IMR-90 (cell line): Measurements from ENCODE around the gene AUH. TPM values are rescaled to one million over a fixed set of nuclear protein-coding genes. Genes with fewer than 3 reads are reported as not detected.

ENCODE experiments used
- ATAC-seq: fragments of 200-7000 bp; cut with Tn5 transposase; 2 replicates; pipeline ENCODE4 v1.9.1; 2020; ENCODE audit warnings: low read depth, mild to moderate bottlenecking, moderate library complexity
- BruUV-seq: library from RNA; stranded (reverse); fragments of 400-500 nt; replicated peaks from 2 replicates; lab custom pipeline; 2021; lab: Mats Ljungman, UMichigan
- CTCF ChIA-PET: fragments of 300-600 bp; formaldehyde crosslinking; extraction: SDS; loops from one replicate; lab custom pipeline; 2021; ENCODE audit warnings: antibody characterized with exemption; lab: Yijun Ruan, JAX
- POLR2A ChIA-PET: fragments of 300-600 bp; sonication (Branson Sonifier 250); formaldehyde crosslinking; loops from one replicate; lab custom pipeline; 2022; ENCODE audit warnings: antibody characterized with exemption; ENCODE audit not compliant: unreplicated experiment; lab: Charles Lee
- DNase-seq: peaks from one replicate; pipeline ENCODE4 v3.0.0; 2013
- H2AFZ ChIP-seq: replicated peaks from 2 replicates; pipeline ENCODE3; 2013; ENCODE audit warnings: low read length, mild to moderate bottlenecking; ENCODE audit not compliant: poor library complexity
- H2AK5ac ChIP-seq: 2 replicates; pipeline ENCODE4 v1.6.1; 2013; ENCODE audit warnings: low read depth, low read length, inconsistent platforms
- H2AK9ac ChIP-seq: replicated peaks from 2 replicates; pipeline ENCODE3; 2013; ENCODE audit warnings: mild to moderate bottlenecking, low read depth, low read length, moderate library complexity; ENCODE audit not compliant: poor library complexity
- H2BK120ac ChIP-seq: 2 replicates; pipeline ENCODE4 v1.6.1; 2013; ENCODE audit warnings: low read depth, low read length, inconsistent platforms
- H2BK15ac ChIP-seq: 3 replicates; pipeline ENCODE4 v1.6.1; 2013; ENCODE audit warnings: low read depth, low read length, inconsistent platforms
- H2BK20ac ChIP-seq: 2 replicates; pipeline ENCODE4 v1.6.1; 2013; ENCODE audit warnings: low read depth, mild to moderate bottlenecking, inconsistent platforms, low read length, moderate library complexity
- H2BK5ac ChIP-seq: 2 replicates; pipeline ENCODE4 v1.6.1; 2013; ENCODE audit warnings: mild to moderate bottlenecking, low read depth, low read length, inconsistent platforms; ENCODE audit not compliant: poor library complexity, severe bottlenecking
- H3K14ac ChIP-seq: replicated peaks from 2 replicates; pipeline ENCODE4 v1.6.1; 2013; ENCODE audit warnings: low read depth, low read length, inconsistent platforms
- H3K18ac ChIP-seq: 2 replicates; pipeline ENCODE4 v1.6.1; 2013; ENCODE audit warnings: low read depth, low read length, control low read depth
- H3K23ac ChIP-seq: 2 replicates; pipeline ENCODE4 v1.6.1; 2013; ENCODE audit warnings: low read depth, low read length, inconsistent platforms
- H3K27ac ChIP-seq: 2 replicates; pipeline ENCODE4 v1.5.1; 2013; ENCODE audit warnings: mild to moderate bottlenecking, control low read depth, low read length; ENCODE audit not compliant: insufficient read depth
- H3K27me3 ChIP-seq: 2 replicates; pipeline ENCODE4 v1.6.1; 2013; ENCODE audit warnings: low read length; ENCODE audit not compliant: control insufficient read depth, insufficient read depth
- H3K36me3 ChIP-seq: 2 replicates; pipeline ENCODE4 v1.6.1; 2013; ENCODE audit warnings: low read length, mixed read lengths; ENCODE audit not compliant: control insufficient read depth, insufficient read depth
- H3K4ac ChIP-seq: 2 replicates; pipeline ENCODE4 v1.6.1; 2013; ENCODE audit warnings: low read depth, low read length, inconsistent platforms
- H3K4me1 ChIP-seq: 2 replicates; pipeline ENCODE4 v1.6.1; 2013; ENCODE audit warnings: low read length, mixed read lengths; ENCODE audit not compliant: control insufficient read depth, insufficient read depth
- H3K4me2 ChIP-seq: 2 replicates; pipeline ENCODE4 v1.6.1; 2013; ENCODE audit warnings: low read depth, mild to moderate bottlenecking, control low read depth, low read length, moderate library complexity
- H3K4me3 ChIP-seq: 2 replicates; pipeline ENCODE4 v1.5.1; 2013; ENCODE audit warnings: low read depth, mild to moderate bottlenecking, control low read depth, low read length, moderate library complexity; ENCODE audit not compliant: insufficient read depth
- H3K56ac ChIP-seq: 2 replicates; pipeline ENCODE4 v1.6.1; 2013; ENCODE audit warnings: low read length, inconsistent platforms; ENCODE audit not compliant: insufficient read depth; ENCODE audit errors: extremely low read depth
- H3K79me1 ChIP-seq, 2 experiments: 2 replicates each; pipeline ENCODE4 v1.6.1; 2013; ENCODE audit warnings: low read length in 2 of 2, inconsistent platforms in 1 of 2, low read depth in 1 of 2
- H3K9ac ChIP-seq: 2 replicates; pipeline ENCODE4 v1.6.1; 2013; ENCODE audit warnings: low read depth, low read length, control low read depth
- H3K9me1 ChIP-seq: 2 replicates; pipeline ENCODE4 v1.6.1; 2013; ENCODE audit warnings: low read length, inconsistent platforms; ENCODE audit not compliant: insufficient read depth
- H3K9me3 ChIP-seq: 2 replicates; pipeline ENCODE4 v1.6.1; 2013; ENCODE audit warnings: low read length; ENCODE audit not compliant: control insufficient read depth, insufficient read depth
- H4K20me1 ChIP-seq: 2 replicates; pipeline ENCODE4 v1.6.1; 2013; ENCODE audit warnings: low read length, inconsistent platforms; ENCODE audit not compliant: insufficient read depth
- H4K5ac ChIP-seq: 2 replicates; pipeline ENCODE4 v1.6.1; 2013; ENCODE audit warnings: mild to moderate bottlenecking, low read depth, low read length, control low read depth
- H4K8ac ChIP-seq, 2 experiments: 2 replicates each; pipeline ENCODE4 v1.6.1; 2013; ENCODE audit warnings: low read depth in 2 of 2, low read length in 2 of 2, control low read depth in 1 of 2, inconsistent platforms in 1 of 2
- H4K91ac ChIP-seq: 2 replicates; pipeline ENCODE4 v1.6.1; 2013; ENCODE audit warnings: low read depth, low read length, inconsistent platforms; ENCODE audit not compliant: insufficient read depth
- BHLHE40 ChIP-seq: fragments of 150-350 bp; IDR thresholded peaks from 2 replicates; pipeline ENCODE4 v1.6.1; 2016; ENCODE audit warnings: mild to moderate bottlenecking, low read depth, low read length
- CEBPB ChIP-seq: IDR thresholded peaks from 2 replicates; pipeline ENCODE4 v1.6.1; 2012; ENCODE audit warnings: low read depth, low read length, improper control_type of control experiment
- FOS ChIP-seq: fragments of 150-350 bp; IDR thresholded peaks from 2 replicates; pipeline ENCODE4 v1.6.1; 2016; ENCODE audit warnings: low read depth, low read length
- MAZ ChIP-seq: IDR thresholded peaks from 2 replicates; pipeline ENCODE4 v1.6.1; 2012; ENCODE audit warnings: low read depth, mild to moderate bottlenecking, low read length, improper control_type of control experiment, moderate library complexity, borderline replicate concordance
- MXI1 ChIP-seq: IDR thresholded peaks from 2 replicates; pipeline ENCODE4 v1.6.1; 2012; ENCODE audit warnings: low read depth, mild to moderate bottlenecking, low read length, moderate library complexity, borderline replicate concordance
- RCOR1 ChIP-seq: IDR thresholded peaks from 2 replicates; pipeline ENCODE4 v1.6.1; 2012; ENCODE audit warnings: mild to moderate bottlenecking, low read length, improper control_type of control experiment; ENCODE audit not compliant: insufficient replicate concordance
- RFX5 ChIP-seq: IDR thresholded peaks from 2 replicates; pipeline ENCODE4 v1.8.0; 2012; ENCODE audit warnings: low read depth, mild to moderate bottlenecking, low read length, moderate library complexity
- SMC3 ChIP-seq: fragments of 150-350 bp; IDR thresholded peaks from 2 replicates; pipeline ENCODE4 v1.6.1; 2016; ENCODE audit warnings: low read depth, mild to moderate bottlenecking, antibody characterized with exemption, low read length, moderate library complexity
- dilution Hi-C: fragments of 300-500 bp; cut with HindIII; formaldehyde crosslinking; loops from one replicate; pipeline ENCODE4 v1.14.3; 2018; ENCODE audit warnings: low sequenced_read_pairs; ENCODE audit not compliant: unreplicated experiment
- in situ Hi-C: fragments of 300-500 bp; cut with MboI; formaldehyde crosslinking; loops from 3 replicates; pipeline ENCODE4 v1.14.3; 2019; ENCODE audit warnings: low sequenced_read_pairs, inconsistent platforms, mixed read lengths
- intact Hi-C: fragments of 100-400 bp; cut with micrococcal nuclease; formaldehyde crosslinking; loops from 2 replicates; pipeline ENCODE4 v1.10.0; 2022
- polyA plus RNA-seq, 3 experiments: library from polyadenylated mRNA; depleted of rRNA; stranded (reverse); fragments of >200 nt; gene quantifications; 2 replicates each; pipeline ENCODE4 v1.2.3, GENCODE V29; 2012; ENCODE audit warnings: low replicate concordance in 1 of 3
- total RNA-seq: library from RNA; depleted of rRNA; stranded (reverse); fragments of >200 nt; gene quantifications from 2 replicates; pipeline ENCODE4 v1.2.3, GENCODE V29; 2012
- TF ChIP-seq, protein P1 (sequence below): fragments of 150-350 bp; IDR thresholded peaks from 2 replicates; pipeline ENCODE4 v1.6.1; 2016; ENCODE audit warnings: low read depth, mild to moderate bottlenecking, low read length, moderate library complexity, borderline replicate concordance
- TF ChIP-seq, protein P2 (sequence below): conservative IDR thresholded peaks from 2 replicates; pipeline ENCODE4 v1.5.1; 2012; ENCODE audit warnings: mild to moderate bottlenecking, low read depth, low read length, improper control_type of control experiment

The AUH gene
- total and polyA plus RNA-seq, 2 of the 4 experiments (the other 2 are of a cell fraction), result 5.9 to 8.1 TPM

- no peak overlapping the region for H3K27ac ChIP-seq
- H3K9me1 ChIP-seq, result peaks cover 7% of the 10 kb centered on the region; the same call in 1 of the 2 replicates
- ChIA-PET CTCF (no interaction called here), POLR2A (interaction anchor here (0.6 kb wide), 1 partner anchor 72 kb away, joined by 6 read pairs; no protein-coding TSS in a partner anchor)
- no peak overlapping the region for H2AK9ac ChIP-seq
- no peak overlapping the region for H3K4me3 ChIP-seq
- no peak overlapping the region for H3K14ac ChIP-seq
- no peak overlapping the region for H2BK120ac ChIP-seq
- H3K23ac ChIP-seq, result no peak overlapping the region
- no peak overlapping the region for H3K4me2 ChIP-seq
- in situ Hi-C loops, result no loop called here
- ATAC-seq (no peak), DNase-seq (no peak)
- no peaks in the 10 kb centered on the region for H3K27me3 ChIP-seq
- H4K20me1 ChIP-seq, result no peaks in the 10 kb centered on the region
- H4K5ac ChIP-seq, result no peak overlapping the region
- no peak overlapping the region for H2BK5ac ChIP-seq
- no peak overlapping the region for H2AK5ac ChIP-seq
- no peaks in the 10 kb centered on the region for H3K79me1 ChIP-seq
- no peak overlapping the region for H3K18ac ChIP-seq
- no peak overlapping the region for H2BK20ac ChIP-seq
- H3K56ac ChIP-seq, result no peak overlapping the region
- no peak overlapping the region for H3K4ac ChIP-seq
- H2BK15ac ChIP-seq, result no peak overlapping the region
- intact Hi-C loops, result no loop called here
- BruUV-seq, result no TSS peak
- TF ChIP-seq, protein P1, sequence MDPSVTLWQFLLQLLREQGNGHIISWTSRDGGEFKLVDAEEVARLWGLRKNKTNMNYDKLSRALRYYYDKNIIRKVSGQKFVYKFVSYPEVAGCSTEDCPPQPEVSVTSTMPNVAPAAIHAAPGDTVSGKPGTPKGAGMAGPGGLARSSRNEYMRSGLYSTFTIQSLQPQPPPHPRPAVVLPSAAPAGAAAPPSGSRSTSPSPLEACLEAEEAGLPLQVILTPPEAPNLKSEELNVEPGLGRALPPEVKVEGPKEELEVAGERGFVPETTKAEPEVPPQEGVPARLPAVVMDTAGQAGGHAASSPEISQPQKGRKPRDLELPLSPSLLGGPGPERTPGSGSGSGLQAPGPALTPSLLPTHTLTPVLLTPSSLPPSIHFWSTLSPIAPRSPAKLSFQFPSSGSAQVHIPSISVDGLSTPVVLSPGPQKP, result no peak
- TF ChIP-seq MXI1, result no peak
- TF ChIP-seq SMC3, result no peak
- TF ChIP-seq FOS, result no peak
- TF ChIP-seq RCOR1, result no peak
- TF ChIP-seq RFX5, result no peak
- TF ChIP-seq, protein P2, sequence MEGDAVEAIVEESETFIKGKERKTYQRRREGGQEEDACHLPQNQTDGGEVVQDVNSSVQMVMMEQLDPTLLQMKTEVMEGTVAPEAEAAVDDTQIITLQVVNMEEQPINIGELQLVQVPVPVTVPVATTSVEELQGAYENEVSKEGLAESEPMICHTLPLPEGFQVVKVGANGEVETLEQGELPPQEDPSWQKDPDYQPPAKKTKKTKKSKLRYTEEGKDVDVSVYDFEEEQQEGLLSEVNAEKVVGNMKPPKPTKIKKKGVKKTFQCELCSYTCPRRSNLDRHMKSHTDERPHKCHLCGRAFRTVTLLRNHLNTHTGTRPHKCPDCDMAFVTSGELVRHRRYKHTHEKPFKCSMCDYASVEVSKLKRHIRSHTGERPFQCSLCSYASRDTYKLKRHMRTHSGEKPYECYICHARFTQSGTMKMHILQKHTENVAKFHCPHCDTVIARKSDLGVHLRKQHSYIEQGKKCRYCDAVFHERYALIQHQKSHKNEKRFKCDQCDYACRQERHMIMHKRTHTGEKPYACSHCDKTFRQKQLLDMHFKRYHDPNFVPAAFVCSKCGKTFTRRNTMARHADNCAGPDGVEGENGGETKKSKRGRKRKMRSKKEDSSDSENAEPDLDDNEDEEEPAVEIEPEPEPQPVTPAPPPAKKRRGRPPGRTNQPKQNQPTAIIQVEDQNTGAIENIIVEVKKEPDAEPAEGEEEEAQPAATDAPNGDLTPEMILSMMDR, result no peak
- no peak for TF ChIP-seq MAZ
- TF ChIP-seq CEBPB, result no peak
- TF ChIP-seq BHLHE40, result no peak
- no peak overlapping the region for H2AFZ ChIP-seq
- no peak overlapping the region for H4K8ac ChIP-seq
- no peak overlapping the region for H4K91ac ChIP-seq
- peaks cover 2% of the 10 kb centered on the region; the same call in 1 of the 2 replicates for H3K4me1 ChIP-seq
- no peaks in the 10 kb centered on the region for H3K9me3 ChIP-seq
- H3K9ac ChIP-seq, result no peak overlapping the region
- dilution Hi-C loops, result no loop called here
- H3K36me3 ChIP-seq, result no peaks in the 10 kb centered on the region
Observed at GRCh38 chr9:91386765-91387164, 25.0 kb upstream of the AUH start.
